Gastrocnemius medialis (tissue), 4 donors: ENCODE measurements around the gene ADAM22. TPM values are rescaled to one million over a fixed set of nuclear protein-coding genes. Genes with fewer than 3 reads are reported as not detected.

Experiments
- ATAC-seq, 2 donors: fragments of 150-250 bp; one replicate each; pipeline ENCODE4 v1.9.1; 2016
- DNase-seq, 2 donors: peaks; one replicate each; pipeline ENCODE4 v3.0.0-alpha.2; 2019
- H3K27ac ChIP-seq, 4 donors: fragments of 200-600 bp; sonication (generic); 1 replicate in 1 of 4; 2 replicates in 3 of 4; pipeline ENCODE4 v1.5.1; 2016 to 2018; ENCODE audit warnings: mild to moderate bottlenecking in 2 of 4, moderate library complexity in 1 of 4
- H3K27me3 ChIP-seq, 3 donors: fragments of 200-600 bp; sonication (generic) in 2 of 3; 1 replicate in 1 of 3; 2 replicates in 2 of 3; pipeline versions ENCODE4 v1.5.1 to v1.6.0; 2016 to 2019; ENCODE audit warnings: mild to moderate bottlenecking in 1 of 3, moderate library complexity in 1 of 3
- H3K36me3 ChIP-seq, 2 donors: fragments of 200-600 bp; sonication (generic) in 1 of 2; one replicate each; pipeline ENCODE4 v1.5.1; 2017 to 2018
- H3K4me1 ChIP-seq, 2 donors: fragments of 200-600 bp; sonication (generic) in 1 of 2; one replicate each; pipeline ENCODE4 v1.5.1; 2016 to 2017; ENCODE audit warnings: mild to moderate bottlenecking in 2 of 2
- H3K4me3 ChIP-seq, 4 donors: fragments of 200-600 bp; sonication (generic) in 3 of 4; 1 replicate in 1 of 4; 2 replicates in 3 of 4; pipeline ENCODE4 v1.5.1; 2016 to 2019; ENCODE audit warnings: mild to moderate bottlenecking in 2 of 4
- H3K9me3 ChIP-seq, 3 donors: fragments of 200-600 bp; sonication (generic) in 2 of 3; 1 replicate in 1 of 3; 2 replicates in 2 of 3; pipeline ENCODE4 v1.5.1; 2016 to 2019
- CTCF ChIP-seq, 5 experiments: fragments of 450-650 bp in 3 of 5; fragments of 200-600 bp in 2 of 5; sonication (generic) in 2 of 5; IDR thresholded peaks in 4 of 5; conservative IDR thresholded peaks in 1 of 5; 1 replicate in 4 of 5; 2 replicates in 1 of 5; pipeline ENCODE4 v1.5.1; 2016 to 2019; ENCODE audit warnings: antibody characterized with exemption in 5 of 5, mild to moderate bottlenecking in 3 of 5, moderate library complexity in 3 of 5
- POLR2A ChIP-seq, 2 donors: fragments of 450-650 bp; IDR thresholded peaks; one replicate each; pipeline ENCODE4 v1.6.1; 2017; ENCODE audit warnings: antibody characterized with exemption in 2 of 2, mild to moderate bottlenecking in 2 of 2, moderate library complexity in 2 of 2
- in situ Hi-C, 4 donors: fragments of 200-750 bp; cut with MboI; loops; one replicate each; pipeline versions ENCODE4 v1.15.0 to v1.8.0; 2017; ENCODE audit warnings: low sequenced_read_pairs in 4 of 4
- intact Hi-C: fragments of 100-400 bp; cut with DNase I; formaldehyde crosslinking; loops from one replicate; pipeline ENCODE4 v1.15.1; 2023; ENCODE audit warnings: low total_unique reads
- total RNA-seq, 4 donors: library from RNA; depleted of rRNA; stranded (reverse); fragments of >200 nt; gene quantifications; one replicate each; pipeline versions ENCODE4 v1.1.0 to v1.2.3, GENCODE V29; 2016

Gene ADAM22
- total RNA-seq, 4 donors from 2014 or later, result 0.07 to 0.31 (median 0.14) TPM

GRCh38 chr7:88243345-88243909, 309.4 kb downstream of the ADAM22 start:
- intact Hi-C loops (loop anchor here (10.0 kb wide), 1 partner anchor 111 kb away; no protein-coding TSS in a partner anchor), in situ Hi-C loops (loop anchor here in 2 of 4 donors (10.0 kb wide), 1 partner anchor 121 kb away; no protein-coding TSS in a partner anchor)
- no peak for TF ChIP-seq POLR2A (IDR thresholded peaks at IDR 0.05)
- TF ChIP-seq CTCF (IDR thresholded peaks at IDR 0.05 in 4 of 5, conservative IDR thresholded peaks at IDR 0.05 in 1 of 5), result peak; percentile 34 to 57 (median 38)
- no peak overlapping the region for H3K27ac ChIP-seq
- H3K4me3 ChIP-seq, result no peak overlapping the region
- no peak for DNase-seq
- peak; percentile 23 to 58 for ATAC-seq
- H3K9me3 ChIP-seq, result no peaks in the 10 kb centered on the region
- no peaks in the 10 kb centered on the region for H3K4me1 ChIP-seq
- H3K36me3 ChIP-seq, result no peaks in the 10 kb centered on the region
- no peaks in the 10 kb centered on the region for H3K27me3 ChIP-seq

GRCh38 chr7:88244258-88244657, 310.2 kb downstream of the ADAM22 start:
- no peaks in the 10 kb centered on the region for H3K36me3 ChIP-seq
- intact Hi-C loops (loop anchor here (10.0 kb wide), 1 partner anchor 111 kb away; no protein-coding TSS in a partner anchor), in situ Hi-C loops (loop anchor here in 2 of 4 donors (10.0 kb wide), 1 partner anchor 121 kb away; no protein-coding TSS in a partner anchor)
- no peak for DNase-seq
- no peak overlapping the region for H3K27ac ChIP-seq
- TF ChIP-seq CTCF (IDR thresholded peaks at IDR 0.05 in 4 of 5, conservative IDR thresholded peaks at IDR 0.05 in 1 of 5) (no peak), POLR2A (IDR thresholded peaks at IDR 0.05) (no peak)
- H3K4me1 ChIP-seq, result no peaks in the 10 kb centered on the region
- no peaks in the 10 kb centered on the region for H3K9me3 ChIP-seq
- no peak overlapping the region for H3K4me3 ChIP-seq
- no peaks in the 10 kb centered on the region for H3K27me3 ChIP-seq
- ATAC-seq, result no peak

Other genes starting within 250 kb of the ADAM22 start
- 10 to 100 TPM in 2 of 4 donors, 1 to 10 TPM in 2; 3.2 to 14.8 (median 8.6) TPM for gene SLC25A40, start 57.9 kb upstream of the ADAM22 start, total RNA-seq
- gene DBF4, start 57.8 kb upstream of the ADAM22 start, total RNA-seq, result 1 to 10 TPM; 2.2 to 5.9 (median 3.2) TPM